T47D (cell line): ENCODE data around the gene WDHD1.
"Not testable (repeated sequence)": the region's sequence is repeated elsewhere in the genome, so short reads cannot be mapped to it uniquely, and the experiment has no call there.

Source experiments
- DNase-seq, 2 experiments: peaks; one replicate each; pipeline versions ENCODE4 v3.0.0 to v3.0.0-alpha.2; 2011 to 2012; ENCODE audit warnings: low read depth in 1 of 2, low spot score in 1 of 2
- JUND ChIP-seq: IDR thresholded peaks from 2 replicates; pipeline ENCODE4 v1.6.1; 2012; ENCODE audit warnings: low read depth
- in situ Hi-C: cut with HindIII; loops from 2 replicates; pipeline ENCODE4 v1.10.0; 2016; ENCODE audit warnings: low sequenced_read_pairs, low pct_unique_long_range_greater_than_20kb

WDHD1 gene

GRCh38 chr14:54931598-54932340 lies 95.1 kb downstream of the WDHD1 start:
- DNase-seq, result no peak
- no peak for TF ChIP-seq JUND
- in situ Hi-C loops, result no loop called here

DNA sequence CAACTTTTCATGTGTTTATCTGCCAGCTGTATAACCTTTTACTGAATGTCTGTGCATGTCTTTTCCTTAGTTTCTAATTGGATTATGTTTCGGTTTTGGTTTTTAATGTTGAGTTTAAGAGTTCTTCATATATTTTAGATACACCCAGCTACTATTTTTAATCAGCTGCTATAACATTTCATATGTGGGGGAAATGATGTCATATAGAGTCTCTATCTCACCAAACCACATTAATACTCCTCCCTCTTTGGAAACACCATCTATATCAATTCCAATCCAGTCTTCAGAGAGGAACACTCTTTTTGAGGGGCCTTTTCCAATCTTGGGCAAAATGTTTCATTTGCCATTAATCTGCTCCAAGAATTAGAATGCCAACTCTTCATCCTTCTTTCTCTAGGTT lies 95.8 kb downstream of the WDHD1 start:
- no peak for TF ChIP-seq JUND
- in situ Hi-C loops, result no loop called here
- no peak for DNase-seq

- DNase-seq, result no peak
- in situ Hi-C loops, result no loop called here
- TF ChIP-seq JUND, result no peak
These were observed 97.3 kb downstream of the WDHD1 start for GRCh38 chr14:54929556-54929955.

DNA sequence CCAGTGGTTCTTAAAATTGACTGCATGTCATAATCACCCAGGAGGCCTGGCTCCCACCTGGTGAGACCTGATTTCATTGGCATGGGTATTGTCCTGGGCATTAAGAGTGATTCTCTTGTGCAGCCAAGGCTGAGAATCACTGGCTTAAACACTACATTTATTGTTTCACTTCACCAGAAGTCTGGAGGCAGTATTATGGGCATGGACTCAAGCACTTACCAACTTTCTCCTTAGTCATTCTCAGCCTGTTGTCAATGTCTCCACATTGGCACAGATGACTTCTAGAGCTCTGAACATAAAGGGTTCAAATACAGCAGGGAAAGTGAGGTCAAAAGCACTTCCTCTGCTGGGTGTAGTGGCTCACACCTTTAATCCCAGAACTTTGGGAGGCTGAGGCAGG lies 98.7 kb downstream of the WDHD1 start:
- in situ Hi-C loops, result no loop called here
- no peak for TF ChIP-seq JUND
- no peak for DNase-seq

GRCh38 chr14:54927551-54927950 lies 99.3 kb downstream of the WDHD1 start:
- in situ Hi-C loops, result no loop called here
- no peak for TF ChIP-seq JUND
- no peak for DNase-seq

- in situ Hi-C loops, DNase-seq: not testable (repeated sequence)
These were observed 100.3 kb downstream of the WDHD1 start for GRCh38 chr14:54926570-54926969.

DNA sequence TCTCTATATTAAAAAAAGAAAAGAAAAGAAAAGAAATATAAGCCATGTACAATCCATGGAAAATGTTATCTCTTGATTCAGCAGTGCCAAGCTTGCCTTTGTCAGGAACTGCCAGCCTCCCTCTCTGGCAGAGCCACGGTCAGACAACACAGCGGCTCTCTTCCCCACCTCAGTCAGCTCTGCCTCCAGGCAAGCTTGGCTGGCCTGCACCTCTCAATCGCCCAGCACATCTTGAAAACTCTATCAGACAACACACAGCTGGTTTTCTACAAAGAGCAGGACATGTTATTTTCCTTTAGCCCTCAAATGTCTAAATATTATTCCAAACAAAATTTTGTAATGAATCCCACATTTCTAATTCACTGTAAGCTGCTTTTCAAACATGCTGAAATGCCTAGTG lies 104.3 kb downstream of the WDHD1 start:
- DNase-seq, result no peak
- in situ Hi-C loops, result no loop called here
- TF ChIP-seq JUND, result no peak

DNA sequence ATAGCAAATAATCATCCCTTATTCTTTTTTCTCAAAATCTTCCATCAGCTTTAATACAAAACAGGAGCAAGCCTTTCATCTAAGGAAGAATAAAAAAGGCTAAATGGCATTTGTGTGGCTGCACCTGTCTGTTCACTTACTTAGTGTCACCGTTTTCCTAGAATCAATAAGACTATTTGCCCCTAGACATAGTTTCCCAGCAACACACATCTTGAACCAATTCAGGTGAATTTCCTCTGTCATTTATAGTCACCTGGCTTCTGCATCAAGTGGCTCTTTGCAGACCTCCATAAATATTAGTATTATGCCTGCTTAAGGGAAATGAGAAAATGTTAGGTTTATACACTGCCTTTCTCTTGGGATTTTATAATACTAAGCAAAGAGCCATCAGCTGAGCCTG lies 106.8 kb downstream of the WDHD1 start:
- in situ Hi-C loops, result no loop called here
- TF ChIP-seq JUND, result no peak
- DNase-seq, result no peak

DNA sequence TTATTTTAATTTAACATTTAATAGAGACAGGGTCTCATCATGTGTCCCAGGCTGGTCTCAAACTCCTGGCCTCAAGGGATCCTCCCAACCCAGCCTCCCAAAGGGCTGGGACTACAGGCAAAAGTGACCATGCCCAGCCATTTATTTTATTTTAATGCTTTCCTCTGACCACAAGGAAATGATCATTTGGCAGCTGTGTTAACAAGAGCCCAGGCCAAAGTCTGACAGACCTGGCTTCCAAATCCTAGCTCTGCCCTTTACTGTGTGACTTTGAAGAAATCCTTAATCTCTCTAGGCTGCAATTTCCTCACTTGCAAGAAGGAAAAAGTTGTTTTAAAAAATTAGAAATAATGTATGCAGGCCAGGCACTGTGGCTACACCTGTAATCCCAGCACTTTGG lies 107.6 kb downstream of the WDHD1 start:
- TF ChIP-seq JUND, result no peak
- no peak for DNase-seq
- in situ Hi-C loops, result no loop called here

GRCh38 chr14:54918427-54918826 lies 108.5 kb downstream of the WDHD1 start:
- no peak for DNase-seq
- in situ Hi-C loops, result no loop called here
- TF ChIP-seq JUND, result no peak

GRCh38 chr14:54916101-54916500 lies 110.8 kb downstream of the WDHD1 start:
- no peak for TF ChIP-seq JUND
- in situ Hi-C loops, result no loop called here
- DNase-seq, result no peak

- no peak for TF ChIP-seq JUND
- in situ Hi-C loops, result no loop called here
- DNase-seq, result no peak
These were observed 116.9 kb downstream of the WDHD1 start for GRCh38 chr14:54909817-54910558.

- in situ Hi-C loops, DNase-seq: not testable (repeated sequence)
These were observed 117.9 kb downstream of the WDHD1 start for GRCh38 chr14:54908973-54909372.
